ENCODE results near the gene BANK1.

The BANK1 gene

DNA sequence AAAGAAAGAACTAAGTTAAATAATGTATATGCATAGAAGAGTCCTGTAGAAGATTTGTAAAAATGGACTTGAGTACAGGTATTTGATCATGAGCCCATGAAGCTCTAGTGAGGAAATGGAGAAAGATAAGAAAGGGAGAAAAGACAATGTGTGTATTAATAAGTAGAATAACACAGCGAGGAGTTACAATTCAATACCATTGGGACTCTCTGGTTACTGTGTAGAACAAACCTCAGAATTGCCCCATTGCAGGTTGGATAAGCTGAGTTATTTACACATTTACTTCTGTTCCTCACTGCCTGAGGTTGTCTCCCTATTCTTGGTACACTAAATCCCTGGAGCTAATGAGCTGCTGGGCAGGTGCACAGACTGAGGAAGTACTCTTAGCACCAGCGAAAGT lies 33.3 kb downstream of the BANK1 start:
- TF ChIP-seq ZBTB7A (IDR thresholded peaks at IDR 0.05; ENCODE audit: low read depth) (no peak), YY1 (IDR thresholded peaks at IDR 0.05; ENCODE audit: low read depth) (no peak), CEBPB (IDR thresholded peaks at IDR 0.05) (no peak)

DNA sequence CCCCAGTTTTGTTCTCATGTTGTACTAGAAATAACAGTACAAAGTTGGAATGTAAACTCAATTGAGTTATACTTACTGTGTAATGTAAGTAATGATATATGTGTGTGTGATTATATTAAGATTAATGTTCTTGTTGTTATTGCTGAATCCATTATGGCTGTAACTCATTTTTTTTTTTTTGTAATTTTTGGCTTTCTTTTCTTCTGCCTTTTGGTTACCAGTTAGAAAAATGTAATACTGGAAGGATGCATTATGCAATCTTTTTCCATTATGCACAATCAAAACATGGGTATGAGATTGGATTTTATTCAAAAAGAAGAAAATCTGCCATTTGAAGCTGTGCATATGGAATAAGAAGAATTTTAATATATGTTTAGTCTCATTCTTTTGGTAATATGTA lies 34.0 kb downstream of the BANK1 start:
- TF ChIP-seq TEAD4 (IDR thresholded peaks at IDR 0.05) (no peak), FOXM1 (IDR thresholded peaks at IDR 0.05; ENCODE audit: borderline replicate concordance, low read depth) (no peak)

DNA sequence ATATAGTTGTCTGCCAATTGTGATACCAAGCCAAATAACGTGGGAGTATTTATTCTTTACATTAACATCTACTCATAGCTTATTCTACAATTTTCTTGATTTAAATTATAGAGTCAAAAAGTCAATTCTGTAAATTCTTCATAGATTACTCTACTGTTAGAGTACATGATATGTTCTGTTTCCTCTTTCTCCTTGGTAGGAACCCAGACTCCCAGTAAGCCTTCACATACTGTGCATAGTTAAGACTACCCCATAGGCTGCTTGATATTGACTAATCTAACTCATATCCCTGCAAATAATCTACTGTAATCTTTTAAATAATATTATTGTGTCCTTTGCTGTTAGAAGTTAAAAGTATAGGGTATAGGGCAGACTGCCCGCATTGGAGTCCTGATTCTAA lies 35.4 kb downstream of the BANK1 start:
- TF ChIP-seq NFIC (IDR thresholded peaks at IDR 0.05) (no peak), YY1 (IDR thresholded peaks at IDR 0.05; ENCODE audit: low read depth) (no peak), EP300 (IDR thresholded peaks at IDR 0.05; ENCODE audit: borderline replicate concordance) (no peak), TCF12 (IDR thresholded peaks at IDR 0.05; ENCODE audit: low read depth) (no peak), CEBPB (IDR thresholded peaks at IDR 0.05) (no peak), EGR1 (IDR thresholded peaks at IDR 0.05) (no peak), TEAD4 (IDR thresholded peaks at IDR 0.05) (no peak), RAD21 (IDR thresholded peaks at IDR 0.05; ENCODE audit: low read depth) (no peak), ZBTB7A (IDR thresholded peaks at IDR 0.05; ENCODE audit: low read depth) (no peak)
- TF ChIP-seq, protein P1, sequence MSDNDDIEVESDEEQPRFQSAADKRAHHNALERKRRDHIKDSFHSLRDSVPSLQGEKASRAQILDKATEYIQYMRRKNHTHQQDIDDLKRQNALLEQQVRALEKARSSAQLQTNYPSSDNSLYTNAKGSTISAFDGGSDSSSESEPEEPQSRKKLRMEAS (IDR thresholded peaks at IDR 0.05), result no peak

DNA sequence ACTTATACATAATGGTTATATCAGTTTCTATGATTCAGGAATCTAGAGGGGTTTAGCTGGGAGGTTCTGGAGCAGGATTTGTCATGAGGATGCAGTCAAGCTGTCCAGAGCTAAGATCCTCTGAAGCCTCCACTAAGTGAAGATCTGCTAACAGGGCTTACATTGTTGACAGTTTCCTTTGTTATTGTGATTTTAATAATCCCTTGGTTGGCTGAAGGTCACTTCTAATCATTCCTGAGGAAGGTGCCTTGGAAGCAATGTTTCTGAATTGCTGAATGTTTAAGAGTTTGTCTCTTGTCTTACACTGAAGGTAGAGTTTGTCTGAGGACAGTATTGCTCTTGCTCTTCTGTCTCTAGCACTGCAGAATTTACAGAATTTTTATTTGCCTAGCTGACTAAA lies 41.3 kb downstream of the BANK1 start:
- TF ChIP-seq EGR1 (IDR thresholded peaks at IDR 0.05) (no peak), RAD21 (IDR thresholded peaks at IDR 0.05; ENCODE audit: low read depth) (no peak), CEBPB (IDR thresholded peaks at IDR 0.05) (no peak), EP300 (IDR thresholded peaks at IDR 0.05; ENCODE audit: borderline replicate concordance) (no peak), TAF1 (IDR thresholded peaks at IDR 0.05; ENCODE audit: low read depth) (no peak), CREB1 (IDR thresholded peaks at IDR 0.05; ENCODE audit: low read depth) (no peak), YY1 (IDR thresholded peaks at IDR 0.05; ENCODE audit: low read depth) (no peak), NFIC (IDR thresholded peaks at IDR 0.05) (no peak), FOXM1 (IDR thresholded peaks at IDR 0.05; ENCODE audit: borderline replicate concordance, low read depth) (no peak), TCF12 (IDR thresholded peaks at IDR 0.05; ENCODE audit: low read depth) (no peak), TEAD4 (IDR thresholded peaks at IDR 0.05) (no peak), ZBTB7A (IDR thresholded peaks at IDR 0.05; ENCODE audit: low read depth) (no peak)
- TF ChIP-seq, protein P1 (IDR thresholded peaks at IDR 0.05), result no peak
- TF ChIP-seq, protein P2, sequence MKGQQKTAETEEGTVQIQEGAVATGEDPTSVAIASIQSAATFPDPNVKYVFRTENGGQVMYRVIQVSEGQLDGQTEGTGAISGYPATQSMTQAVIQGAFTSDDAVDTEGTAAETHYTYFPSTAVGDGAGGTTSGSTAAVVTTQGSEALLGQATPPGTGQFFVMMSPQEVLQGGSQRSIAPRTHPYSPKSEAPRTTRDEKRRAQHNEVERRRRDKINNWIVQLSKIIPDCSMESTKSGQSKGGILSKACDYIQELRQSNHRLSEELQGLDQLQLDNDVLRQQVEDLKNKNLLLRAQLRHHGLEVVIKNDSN (IDR thresholded peaks at IDR 0.05), result no peak
- TF ChIP-seq, protein P3, sequence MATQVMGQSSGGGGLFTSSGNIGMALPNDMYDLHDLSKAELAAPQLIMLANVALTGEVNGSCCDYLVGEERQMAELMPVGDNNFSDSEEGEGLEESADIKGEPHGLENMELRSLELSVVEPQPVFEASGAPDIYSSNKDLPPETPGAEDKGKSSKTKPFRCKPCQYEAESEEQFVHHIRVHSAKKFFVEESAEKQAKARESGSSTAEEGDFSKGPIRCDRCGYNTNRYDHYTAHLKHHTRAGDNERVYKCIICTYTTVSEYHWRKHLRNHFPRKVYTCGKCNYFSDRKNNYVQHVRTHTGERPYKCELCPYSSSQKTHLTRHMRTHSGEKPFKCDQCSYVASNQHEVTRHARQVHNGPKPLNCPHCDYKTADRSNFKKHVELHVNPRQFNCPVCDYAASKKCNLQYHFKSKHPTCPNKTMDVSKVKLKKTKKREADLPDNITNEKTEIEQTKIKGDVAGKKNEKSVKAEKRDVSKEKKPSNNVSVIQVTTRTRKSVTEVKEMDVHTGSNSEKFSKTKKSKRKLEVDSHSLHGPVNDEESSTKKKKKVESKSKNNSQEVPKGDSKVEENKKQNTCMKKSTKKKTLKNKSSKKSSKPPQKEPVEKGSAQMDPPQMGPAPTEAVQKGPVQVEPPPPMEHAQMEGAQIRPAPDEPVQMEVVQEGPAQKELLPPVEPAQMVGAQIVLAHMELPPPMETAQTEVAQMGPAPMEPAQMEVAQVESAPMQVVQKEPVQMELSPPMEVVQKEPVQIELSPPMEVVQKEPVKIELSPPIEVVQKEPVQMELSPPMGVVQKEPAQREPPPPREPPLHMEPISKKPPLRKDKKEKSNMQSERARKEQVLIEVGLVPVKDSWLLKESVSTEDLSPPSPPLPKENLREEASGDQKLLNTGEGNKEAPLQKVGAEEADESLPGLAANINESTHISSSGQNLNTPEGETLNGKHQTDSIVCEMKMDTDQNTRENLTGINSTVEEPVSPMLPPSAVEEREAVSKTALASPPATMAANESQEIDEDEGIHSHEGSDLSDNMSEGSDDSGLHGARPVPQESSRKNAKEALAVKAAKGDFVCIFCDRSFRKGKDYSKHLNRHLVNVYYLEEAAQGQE (IDR thresholded peaks at IDR 0.05; ENCODE audit: low read depth), result no peak

DNA sequence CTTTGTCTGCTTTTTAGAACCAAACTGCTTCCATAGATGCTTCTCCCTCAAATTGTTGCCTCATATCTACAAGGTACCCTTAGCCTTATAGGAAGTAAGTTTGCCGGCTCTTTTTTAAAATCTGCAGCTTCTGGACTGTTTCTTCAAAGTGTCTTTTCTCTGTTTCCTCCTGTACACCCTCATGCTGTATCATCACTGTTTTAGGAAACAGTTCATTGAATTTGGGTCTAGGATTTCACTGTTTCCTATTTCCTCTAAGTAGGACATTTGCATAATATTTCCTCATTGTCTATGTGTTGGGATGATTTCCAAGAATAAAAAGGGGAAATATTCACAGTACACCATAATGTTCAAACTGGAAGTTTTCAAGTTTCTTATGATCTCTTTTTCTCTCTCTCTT lies 43.0 kb downstream of the BANK1 start:
- TF ChIP-seq CREB1 (IDR thresholded peaks at IDR 0.05; ENCODE audit: low read depth) (no peak), TAF1 (IDR thresholded peaks at IDR 0.05; ENCODE audit: low read depth) (no peak), NFIC (IDR thresholded peaks at IDR 0.05) (no peak), TCF12 (IDR thresholded peaks at IDR 0.05; ENCODE audit: low read depth) (no peak), EGR1 (IDR thresholded peaks at IDR 0.05) (no peak)

DNA sequence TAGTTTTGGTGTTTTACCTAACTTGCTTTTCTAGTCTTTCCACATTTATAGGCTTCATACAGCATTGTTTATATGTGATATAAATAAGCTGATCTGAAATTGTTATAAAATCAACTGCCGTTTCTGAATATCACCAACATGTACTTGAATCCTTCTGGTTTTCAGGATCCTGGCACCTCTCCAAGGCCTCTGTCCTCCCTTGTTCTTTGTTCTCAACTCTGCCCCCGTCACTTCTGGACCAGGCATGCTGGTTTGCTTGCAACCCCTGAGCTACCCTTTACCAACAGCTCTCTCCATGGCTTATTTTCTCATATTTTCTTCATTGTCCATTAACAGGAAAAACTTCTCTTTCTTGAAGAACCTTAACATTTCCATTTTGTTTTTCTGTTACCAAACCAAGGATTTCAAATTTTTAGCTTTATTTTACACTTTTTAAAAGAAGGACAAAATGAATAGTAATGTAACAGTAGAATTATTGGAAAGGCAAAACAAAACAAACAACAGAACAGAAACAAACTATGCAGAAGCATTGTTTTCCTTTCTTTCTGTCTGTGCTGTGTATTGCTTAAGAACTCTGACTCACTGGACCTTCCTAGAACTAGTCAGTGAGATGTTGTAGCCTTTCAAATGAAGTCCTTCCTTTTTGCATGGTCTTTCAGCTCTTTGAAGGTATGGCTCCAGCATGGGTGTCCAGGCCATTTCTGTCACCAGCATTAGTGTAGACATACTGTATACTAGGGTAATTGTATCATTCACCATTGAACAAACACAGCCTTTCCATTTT lies 44.8 kb downstream of the BANK1 start:
- peak; percentile 63 for TF ChIP-seq CEBPB (IDR thresholded peaks at IDR 0.05)
- TF ChIP-seq, protein P3 (IDR thresholded peaks at IDR 0.05; ENCODE audit: low read depth), result no peak
- TF ChIP-seq, protein P1 (IDR thresholded peaks at IDR 0.05), result peak; percentile 29; the same call in 1 of the 2 replicates
- peak; percentile 67 for TF ChIP-seq NFIC (IDR thresholded peaks at IDR 0.05)

DNA sequence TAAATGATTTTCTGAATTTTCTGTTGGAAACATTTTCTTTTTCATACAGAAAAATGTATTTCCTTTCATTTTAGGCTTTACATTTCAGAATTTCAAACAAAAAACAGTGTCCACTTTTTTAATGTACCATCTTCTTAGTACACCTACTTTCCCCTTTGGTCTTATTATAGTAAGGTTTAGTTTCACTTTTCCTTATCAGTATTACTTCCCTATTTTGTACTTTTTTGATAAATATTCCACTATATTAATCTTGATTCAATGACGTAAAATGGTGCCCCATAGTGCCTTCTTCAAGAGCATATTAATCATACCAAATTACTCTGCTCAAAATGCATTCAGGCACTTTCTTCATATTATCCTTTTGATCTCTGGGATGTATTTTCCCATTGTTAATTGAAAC lies 52.5 kb downstream of the BANK1 start:
- no peak for TF ChIP-seq YY1 (IDR thresholded peaks at IDR 0.05; ENCODE audit: low read depth)
- TF ChIP-seq EGR1 (IDR thresholded peaks at IDR 0.05), result no peak
- no peak for TF ChIP-seq TEAD4 (IDR thresholded peaks at IDR 0.05)
- TF ChIP-seq RAD21 (IDR thresholded peaks at IDR 0.05; ENCODE audit: low read depth), result no peak
- no peak for TF ChIP-seq NFIC (IDR thresholded peaks at IDR 0.05)
- no peak for TF ChIP-seq TCF12 (IDR thresholded peaks at IDR 0.05; ENCODE audit: low read depth)
- no peak for TF ChIP-seq CREB1 (IDR thresholded peaks at IDR 0.05; ENCODE audit: low read depth)
- no peak for TF ChIP-seq EP300 (IDR thresholded peaks at IDR 0.05; ENCODE audit: borderline replicate concordance)
- TF ChIP-seq, protein P2 (IDR thresholded peaks at IDR 0.05), result no peak
- TF ChIP-seq CEBPB (IDR thresholded peaks at IDR 0.05), result no peak
- no peak for TF ChIP-seq TAF1 (IDR thresholded peaks at IDR 0.05; ENCODE audit: low read depth)
- TF ChIP-seq ZBTB7A (IDR thresholded peaks at IDR 0.05; ENCODE audit: low read depth), result no peak
- TF ChIP-seq FOXM1 (IDR thresholded peaks at IDR 0.05; ENCODE audit: borderline replicate concordance, low read depth), result no peak
- TF ChIP-seq, protein P3 (IDR thresholded peaks at IDR 0.05; ENCODE audit: low read depth), result no peak
- TF ChIP-seq, protein P1 (IDR thresholded peaks at IDR 0.05), result no peak

Measured in Ishikawa (cell line).